HCT116 (cell line): ENCODE data around the gene GDPD3. TPM values are rescaled to one million over a fixed set of nuclear protein-coding genes. Genes with fewer than 3 reads are reported as not detected.

Experiments
- ATAC-seq: fragments of 200-7000 bp; cut with Tn5 transposase; 2 replicates; pipeline ENCODE4 v1.9.1; 2020; ENCODE audit warnings: mild to moderate bottlenecking, moderate library complexity
- BruUV-seq: library from RNA; stranded (reverse); fragments of 400-500 nt; replicated peaks from 2 replicates; lab custom pipeline; 2021; lab: Mats Ljungman, UMichigan
- CTCF ChIA-PET: fragments of 300-600 bp; sonication (Branson Sonifier 250); formaldehyde crosslinking; loops from one replicate; lab custom pipeline; 2021; ENCODE audit warnings: antibody characterized with exemption; lab: Charles Lee
- POLR2A ChIA-PET: fragments of 300-600, 350-600 bp; sonication (Branson Sonifier 250); formaldehyde crosslinking; loops from one replicate; lab custom pipeline; 2021; ENCODE audit warnings: antibody characterized with exemption; lab: Charles Lee
- RAD21 ChIA-PET, 2 experiments: fragments of 300-600 bp; sonication (Branson Sonifier 250); formaldehyde crosslinking; loops; one replicate each; lab custom pipeline; 2023; ENCODE audit warnings: low total read pairs in 2 of 2; ENCODE audit not compliant: uncharacterized antibody in 2 of 2, unreplicated experiment in 2 of 2, low non-redundant PET in 1 of 2; lab: Charles Lee
- DNase-seq: peaks from one replicate; pipeline ENCODE4 v3.0.0-alpha.2; 2010; ENCODE audit warnings: low read depth, low spot score
- H2AFZ ChIP-seq: fragments of 200-600 bp; shearing (Covaris generic), sonication (generic); 2 replicates; pipeline ENCODE4 v1.6.1; 2017; ENCODE audit warnings: low read depth, mixed run types, mixed read lengths, antibody characterized with exemption, low read length; ENCODE audit not compliant: poor library complexity, severe bottlenecking
- H3K27ac ChIP-seq: 2 replicates; pipeline ENCODE4 v1.5.1; 2012; ENCODE audit warnings: low read depth, low read length
- H3K27me3 ChIP-seq: fragments of 200-600 bp; sonication (generic); 2 replicates; pipeline ENCODE4 v1.6.1; 2016; ENCODE audit warnings: mixed run types, low read length, mixed read lengths; ENCODE audit not compliant: insufficient read depth
- H3K36me3 ChIP-seq, 2 experiments: fragments of 200-500 bp in 1 of 2; fragments of 200-600 bp in 1 of 2; sonication (Bioruptor generic) in 1 of 2; sonication (generic) in 1 of 2; 2 replicates each; pipeline versions ENCODE4 v1.5.1 to v1.6.1; 2014 to 2016; ENCODE audit warnings: low read length in 2 of 2, inconsistent platforms in 1 of 2, mixed read lengths in 1 of 2, mixed run types in 1 of 2; ENCODE audit not compliant: insufficient read depth in 2 of 2, control insufficient read depth in 1 of 2
- H3K4me1 ChIP-seq, 2 experiments: fragments of 200-600 bp in 1 of 2; sonication (generic) in 1 of 2; 2 replicates each; pipeline versions ENCODE4 v1.5.1 to v1.6.1; 2012 to 2017; ENCODE audit warnings: low read length in 2 of 2, inconsistent platforms in 1 of 2, mild to moderate bottlenecking in 1 of 2, mixed read lengths in 1 of 2, mixed run types in 1 of 2, moderate library complexity in 1 of 2; ENCODE audit not compliant: insufficient read depth in 2 of 2, control insufficient read depth in 1 of 2
- H3K4me2 ChIP-seq: fragments of 200-600 bp; sonication (generic); 2 replicates; pipeline ENCODE4 v1.6.1; 2017; ENCODE audit warnings: mixed run types, low read length, mixed read lengths
- H3K4me3 ChIP-seq, 2 experiments: fragments of 200-600 bp in 1 of 2; sonication (generic) in 1 of 2; replicated peaks in 1 of 2; 2 replicates each; pipeline ENCODE4 v1.5.1; 2011 to 2016; ENCODE audit warnings: low read length in 2 of 2, control low read depth in 1 of 2, low read depth in 1 of 2, mild to moderate bottlenecking in 1 of 2, mixed read lengths in 1 of 2, mixed run types in 1 of 2
- H3K79me2 ChIP-seq: fragments of 200-600 bp; sonication (generic); 2 replicates; pipeline ENCODE4 v1.6.1; 2017; ENCODE audit warnings: mild to moderate bottlenecking, mixed run types, low read length, moderate library complexity, mixed read lengths; ENCODE audit not compliant: insufficient read depth
- H3K9ac ChIP-seq: fragments of 200-600 bp; sonication (generic); 2 replicates; pipeline ENCODE4 v1.6.1; 2016; ENCODE audit warnings: low read length, mixed read lengths
- H3K9me2 ChIP-seq: fragments of 200-600 bp; sonication (generic), shearing (Covaris generic); 2 replicates; pipeline ENCODE4 v1.6.1; 2017; ENCODE audit warnings: mixed run types, mild to moderate bottlenecking, moderate library complexity; ENCODE audit not compliant: insufficient read depth
- H3K9me3 ChIP-seq, 2 experiments: fragments of 200-500 bp in 1 of 2; fragments of 200-600 bp in 1 of 2; sonication (Bioruptor generic) in 1 of 2; sonication (generic) in 1 of 2; 2 replicates each; pipeline ENCODE4 v1.6.1; 2014 to 2017; ENCODE audit warnings: low read length in 2 of 2, mixed read lengths in 2 of 2, inconsistent platforms in 1 of 2, low read depth in 1 of 2, mild to moderate bottlenecking in 1 of 2, mixed run types in 1 of 2, moderate library complexity in 1 of 2; ENCODE audit not compliant: control insufficient read depth in 1 of 2, insufficient read depth in 1 of 2
- H4K20me1 ChIP-seq: fragments of 200-600 bp; sonication (generic), shearing (Covaris generic); 2 replicates; pipeline ENCODE4 v1.6.1; 2017; ENCODE audit warnings: mixed run types, mild to moderate bottlenecking, moderate library complexity; ENCODE audit not compliant: insufficient read depth
- ATF3 ChIP-seq: IDR thresholded peaks from 2 replicates; pipeline ENCODE4 v1.6.1; 2012
- CBX3 ChIP-seq: IDR thresholded peaks from 2 replicates; pipeline ENCODE4 v1.6.1; 2012; ENCODE audit warnings: low read depth
- CEBPB ChIP-seq: IDR thresholded peaks from 2 replicates; pipeline ENCODE4 v1.6.1; 2012; ENCODE audit warnings: low read depth
- CTCF ChIP-seq, 3 experiments: fragments of 200-600 bp in 1 of 3; sonication (generic) in 1 of 3; IDR thresholded peaks in 2 of 3; conservative IDR thresholded peaks in 1 of 3; 2 replicates each; pipeline ENCODE4 v1.5.1; 2012 to 2017; ENCODE audit warnings: low read depth in 2 of 3, low read length in 2 of 3, antibody characterized with exemption in 1 of 3, borderline replicate concordance in 1 of 3, control low read depth in 1 of 3, mild to moderate bottlenecking in 1 of 3, mixed read lengths in 1 of 3, mixed run types in 1 of 3, moderate library complexity in 1 of 3; ENCODE audit not compliant: insufficient read depth in 1 of 3
- EZH2phosphoT487 ChIP-seq: fragments of 200-600 bp; IDR thresholded peaks from 2 replicates; pipeline ENCODE4 v1.6.1; 2018; ENCODE audit warnings: antibody characterized with exemption, borderline replicate concordance
- FOSL1 ChIP-seq: IDR thresholded peaks from 2 replicates; pipeline ENCODE4 v1.6.1; 2012; ENCODE audit warnings: low read depth
- JUND ChIP-seq: IDR thresholded peaks from 2 replicates; pipeline ENCODE4 v1.6.1; 2012
- MAX ChIP-seq: IDR thresholded peaks from 2 replicates; pipeline ENCODE4 v1.6.1; 2012
- POLR2AphosphoS5 ChIP-seq: IDR thresholded peaks from 2 replicates; pipeline ENCODE4 v1.6.1; 2011; ENCODE audit warnings: mild to moderate bottlenecking, low read depth, low read length, moderate library complexity
- RAD21 ChIP-seq: IDR thresholded peaks from 2 replicates; pipeline ENCODE4 v1.6.1; 2012; ENCODE audit warnings: low read depth, mild to moderate bottlenecking
- SIN3A ChIP-seq: IDR thresholded peaks from 2 replicates; pipeline ENCODE4 v1.6.1; 2012; ENCODE audit warnings: low read depth
- SRF ChIP-seq: IDR thresholded peaks from 2 replicates; pipeline ENCODE4 v1.6.1; 2012; ENCODE audit warnings: low read depth
- TCF7L2 ChIP-seq: IDR thresholded peaks from 2 replicates; pipeline ENCODE4 v1.7.0; 2011; ENCODE audit warnings: borderline replicate concordance, inconsistent platforms; ENCODE audit not compliant: insufficient read depth, insufficient read length; ENCODE audit errors: extremely low read depth
- YY1 ChIP-seq: IDR thresholded peaks from 2 replicates; pipeline ENCODE4 v1.6.1; 2011; ENCODE audit warnings: low read length, low read depth, moderate library complexity, mild to moderate bottlenecking; ENCODE audit not compliant: insufficient replicate concordance; ENCODE audit errors: extremely low read depth
- ZBTB33 ChIP-seq: IDR thresholded peaks from 2 replicates; pipeline ENCODE4 v1.6.1; 2011; ENCODE audit warnings: mild to moderate bottlenecking, low read length, moderate library complexity; ENCODE audit not compliant: insufficient replicate concordance; ENCODE audit errors: extremely low read depth
- ZNF274 ChIP-seq: fragments of 200-500 bp; sonication (Bioruptor generic); IDR thresholded peaks from 2 replicates; pipeline ENCODE4 v1.6.1; 2014; ENCODE audit warnings: mild to moderate bottlenecking, low read depth, low read length, inconsistent platforms
- intact Hi-C: fragments of 100-400 bp; cut with micrococcal nuclease; formaldehyde crosslinking; loops from 2 replicates; pipeline ENCODE4 v1.10.0; 2022
- total RNA-seq: library from RNA; stranded (reverse); gene quantifications from one replicate; pipeline ENCODE4 v1.2.1, GENCODE V29; 2021; ENCODE audit not compliant: unreplicated experiment
- TF ChIP-seq, protein P1 (sequence below): IDR thresholded peaks from 2 replicates; pipeline ENCODE4 v1.6.1; 2012; ENCODE audit warnings: low read depth

The GDPD3 gene
- total RNA-seq, 1 experiment from 2014 or later: 7.0 TPM

DNA sequence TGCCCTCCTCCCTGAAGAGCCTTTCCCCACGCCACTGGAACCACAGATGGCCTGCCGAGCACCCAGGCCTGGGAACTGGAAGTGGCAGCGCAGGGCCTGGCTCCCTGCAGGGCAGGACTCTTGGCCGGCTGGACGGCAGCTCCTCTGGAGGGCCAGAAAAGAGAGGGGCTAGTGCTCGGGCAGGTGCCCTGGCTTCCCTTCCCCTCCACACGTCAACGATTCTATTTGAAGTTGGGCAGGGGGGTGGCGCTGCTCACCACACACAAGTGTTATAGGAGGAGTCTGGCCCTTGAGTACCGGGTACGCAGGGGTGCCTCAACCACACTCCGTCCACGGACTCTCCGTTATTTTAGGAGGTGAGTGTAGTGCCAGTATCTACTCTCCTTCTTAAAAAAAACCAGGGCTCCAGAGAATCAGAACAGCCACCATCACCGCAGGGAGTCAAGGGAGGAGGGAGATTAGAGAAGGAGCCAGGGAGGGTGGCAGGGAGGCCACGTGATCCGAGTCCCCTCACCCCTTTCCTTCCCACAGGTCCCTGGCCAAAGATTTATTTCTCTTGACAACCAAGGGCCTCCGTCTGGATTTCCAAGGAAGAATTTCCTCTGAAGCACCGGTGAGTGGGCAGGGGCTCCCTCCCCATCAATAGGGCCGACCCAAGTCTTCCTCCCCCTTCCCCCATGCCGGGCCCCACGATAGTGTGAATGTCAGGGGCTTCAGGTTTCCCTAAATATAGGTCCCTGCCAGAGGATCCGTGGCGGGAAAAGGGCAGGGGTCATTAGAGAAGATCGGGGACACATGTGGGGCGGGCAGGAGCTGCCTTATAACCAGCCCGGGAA lies 49.2 kb downstream of the GDPD3 start:
- peaks cover 25 to 47% of the 10 kb centered on the region in 2 experiments for H3K4me1 ChIP-seq
- H3K27ac ChIP-seq: peak overlapping the region; percentile 100
- ATAC-seq: peak; percentile 43
- RAD21 ChIA-PET: no interaction called here
- DNase-seq: no peak
- H3K79me2 ChIP-seq: peaks cover 44% of the 10 kb centered on the region
- H3K9me2 ChIP-seq: no peaks in the 10 kb centered on the region
- no peaks in the 10 kb centered on the region for H3K27me3 ChIP-seq
- BruUV-seq: no TSS peak
- POLR2A ChIA-PET: interaction anchor here (0.6 to 1.6 kb wide), 3 partner anchors 11 to 1751 kb away, joined by 7 to 13 read pairs (median 9); a partner anchor contains a TSS
- H4K20me1 ChIP-seq: peaks cover 8% of the 10 kb centered on the region; the same call in 1 of the 2 replicates
- intact Hi-C loops: no loop called here
- H3K4me3 ChIP-seq: peak overlapping the region; percentile 98
- H3K36me3 ChIP-seq: peaks cover 13 to 32% of the 10 kb centered on the region in 2 experiments
- no peaks in the 10 kb centered on the region for H3K9me3 ChIP-seq
- no peak overlapping the region for H2AFZ ChIP-seq
- CTCF ChIA-PET: interaction anchor here (0.6 kb wide), 1 partner anchor 9 kb away, joined by 3 read pairs; no protein-coding TSS in a partner anchor
- H3K9ac ChIP-seq: peak overlapping the region; percentile 99
- peak overlapping the region; percentile 95 for H3K4me2 ChIP-seq
- TF ChIP-seq, protein P1, sequence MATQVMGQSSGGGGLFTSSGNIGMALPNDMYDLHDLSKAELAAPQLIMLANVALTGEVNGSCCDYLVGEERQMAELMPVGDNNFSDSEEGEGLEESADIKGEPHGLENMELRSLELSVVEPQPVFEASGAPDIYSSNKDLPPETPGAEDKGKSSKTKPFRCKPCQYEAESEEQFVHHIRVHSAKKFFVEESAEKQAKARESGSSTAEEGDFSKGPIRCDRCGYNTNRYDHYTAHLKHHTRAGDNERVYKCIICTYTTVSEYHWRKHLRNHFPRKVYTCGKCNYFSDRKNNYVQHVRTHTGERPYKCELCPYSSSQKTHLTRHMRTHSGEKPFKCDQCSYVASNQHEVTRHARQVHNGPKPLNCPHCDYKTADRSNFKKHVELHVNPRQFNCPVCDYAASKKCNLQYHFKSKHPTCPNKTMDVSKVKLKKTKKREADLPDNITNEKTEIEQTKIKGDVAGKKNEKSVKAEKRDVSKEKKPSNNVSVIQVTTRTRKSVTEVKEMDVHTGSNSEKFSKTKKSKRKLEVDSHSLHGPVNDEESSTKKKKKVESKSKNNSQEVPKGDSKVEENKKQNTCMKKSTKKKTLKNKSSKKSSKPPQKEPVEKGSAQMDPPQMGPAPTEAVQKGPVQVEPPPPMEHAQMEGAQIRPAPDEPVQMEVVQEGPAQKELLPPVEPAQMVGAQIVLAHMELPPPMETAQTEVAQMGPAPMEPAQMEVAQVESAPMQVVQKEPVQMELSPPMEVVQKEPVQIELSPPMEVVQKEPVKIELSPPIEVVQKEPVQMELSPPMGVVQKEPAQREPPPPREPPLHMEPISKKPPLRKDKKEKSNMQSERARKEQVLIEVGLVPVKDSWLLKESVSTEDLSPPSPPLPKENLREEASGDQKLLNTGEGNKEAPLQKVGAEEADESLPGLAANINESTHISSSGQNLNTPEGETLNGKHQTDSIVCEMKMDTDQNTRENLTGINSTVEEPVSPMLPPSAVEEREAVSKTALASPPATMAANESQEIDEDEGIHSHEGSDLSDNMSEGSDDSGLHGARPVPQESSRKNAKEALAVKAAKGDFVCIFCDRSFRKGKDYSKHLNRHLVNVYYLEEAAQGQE: no peak
- TF ChIP-seq ATF3 (no peak), CBX3 (no peak), RAD21 (no peak), YY1 (peak; percentile 19), MAX (no peak), ZBTB33 (no peak), JUND (no peak), SIN3A (no peak), FOSL1 (no peak), ZNF274 (no peak), CEBPB (no peak), POLR2AphosphoS5 (peak; percentile 71), TCF7L2 (peak; percentile 71), EZH2phosphoT487 (no peak), CTCF (IDR thresholded peaks at IDR 0.05 in 2 of 3, conservative IDR thresholded peaks at IDR 0.05 in 1 of 3; ENCODE audit: borderline replicate concordance in 1 of 3, insufficient read depth in 1 of 3, low read depth in 2 of 3, low read length in 2 of 3) (peak in 2 of 3 experiments; percentile 17 to 33; a peak in 2 of 6 replicates), SRF (no peak)
